GM10847 (cell line): ENCODE data around the gene ANKRD63.

ENCODE experiments used
- POLR2A ChIP-seq: IDR thresholded peaks from 2 replicates; pipeline ENCODE4 v1.6.1; 2011; ENCODE audit not compliant: insufficient read length; ENCODE audit errors: extremely low read depth

The ANKRD63 gene

DNA sequence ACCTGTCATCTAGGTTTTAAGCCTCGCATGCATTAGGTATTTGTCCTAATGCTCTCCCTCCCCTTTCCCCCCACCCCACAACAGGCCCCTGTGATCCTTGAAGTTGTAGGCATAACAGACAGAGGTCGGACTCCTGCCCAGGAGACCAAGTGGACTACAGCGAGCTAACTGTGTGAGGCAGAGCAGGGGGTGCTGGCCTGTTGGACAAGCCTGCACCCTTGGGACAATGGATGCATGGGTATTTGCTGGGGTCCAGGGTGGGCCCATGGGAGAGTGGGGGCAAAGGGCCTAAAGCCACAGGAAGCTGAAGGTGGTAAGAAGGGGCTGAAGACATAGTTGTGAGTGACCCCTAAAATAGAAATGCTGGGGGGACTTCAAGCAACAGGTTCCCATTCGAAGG, 22.4 kb upstream of the ANKRD63 start:
- no peak for TF ChIP-seq POLR2A

DNA sequence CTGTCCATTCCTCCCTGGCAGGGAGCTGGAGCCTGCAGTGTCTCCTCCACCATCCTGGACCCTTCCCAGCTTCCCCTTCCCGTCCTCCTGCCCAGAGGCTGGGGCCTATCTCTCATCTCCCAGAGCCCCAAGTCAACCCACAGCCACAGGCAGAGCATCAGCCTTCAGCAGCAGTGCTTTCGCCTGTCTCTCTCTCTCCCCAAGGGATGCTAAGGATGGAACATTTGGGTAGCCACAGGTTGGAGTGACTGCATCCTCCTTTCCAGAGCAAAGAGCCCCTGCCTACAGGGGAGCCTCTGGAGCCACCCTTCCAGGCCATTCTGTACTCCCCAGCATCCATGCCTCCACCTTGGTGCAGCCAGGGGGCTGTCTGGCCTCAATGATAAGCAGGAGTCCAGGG, 20.7 kb upstream of the ANKRD63 start:
- no peak for TF ChIP-seq POLR2A

DNA sequence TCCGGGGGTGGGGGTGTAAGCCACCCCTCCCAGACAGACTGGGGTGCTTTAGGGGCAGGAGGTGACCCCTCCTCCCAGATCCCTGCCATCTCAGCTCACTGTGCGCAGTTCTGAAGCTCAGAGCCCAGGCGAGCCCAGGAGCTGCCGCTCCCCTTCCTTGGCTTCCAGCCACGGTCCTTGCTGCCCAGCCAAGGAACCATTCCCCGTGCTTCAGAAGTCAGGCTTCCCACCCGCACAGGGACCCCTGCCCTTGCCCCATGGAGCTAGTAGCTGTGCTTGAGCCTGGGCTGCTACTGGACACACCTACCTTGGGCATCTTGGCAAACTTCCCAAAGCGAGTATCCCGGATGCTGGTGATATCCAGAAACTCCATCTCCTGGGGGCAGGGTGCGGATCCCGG, 20.1 kb upstream of the ANKRD63 start:
- no peak for TF ChIP-seq POLR2A

DNA sequence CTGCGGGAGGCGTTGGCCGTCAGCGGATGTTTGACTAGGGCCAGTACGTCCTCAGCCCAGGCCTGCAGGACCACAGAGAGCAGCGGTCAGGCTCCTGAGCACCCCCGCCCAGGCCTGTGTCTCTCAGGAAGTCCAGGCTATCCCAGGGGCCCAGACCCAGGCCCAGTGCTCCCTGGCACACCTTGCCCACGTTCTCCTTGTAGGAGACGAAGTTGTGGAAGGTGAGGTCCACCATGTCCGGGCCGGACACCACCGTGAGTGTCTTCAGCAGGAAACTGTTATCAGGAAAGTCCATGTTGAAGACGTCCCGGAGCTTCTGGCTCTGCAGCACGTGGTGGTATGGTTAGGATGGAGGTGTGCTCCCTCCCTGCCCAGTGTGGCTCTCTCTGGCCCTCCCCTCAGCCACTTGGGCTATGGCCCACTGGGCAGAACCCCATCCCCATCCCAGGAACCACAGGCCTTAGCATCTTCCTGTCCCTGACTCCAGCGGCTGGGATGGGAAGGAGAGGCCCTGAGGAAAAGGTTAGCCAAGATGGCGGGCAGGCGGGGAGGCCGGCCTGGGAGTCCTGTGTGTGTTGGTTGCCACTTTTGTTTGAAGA, 19.5 kb upstream of the ANKRD63 start:
- TF ChIP-seq POLR2A, result no peak

DNA sequence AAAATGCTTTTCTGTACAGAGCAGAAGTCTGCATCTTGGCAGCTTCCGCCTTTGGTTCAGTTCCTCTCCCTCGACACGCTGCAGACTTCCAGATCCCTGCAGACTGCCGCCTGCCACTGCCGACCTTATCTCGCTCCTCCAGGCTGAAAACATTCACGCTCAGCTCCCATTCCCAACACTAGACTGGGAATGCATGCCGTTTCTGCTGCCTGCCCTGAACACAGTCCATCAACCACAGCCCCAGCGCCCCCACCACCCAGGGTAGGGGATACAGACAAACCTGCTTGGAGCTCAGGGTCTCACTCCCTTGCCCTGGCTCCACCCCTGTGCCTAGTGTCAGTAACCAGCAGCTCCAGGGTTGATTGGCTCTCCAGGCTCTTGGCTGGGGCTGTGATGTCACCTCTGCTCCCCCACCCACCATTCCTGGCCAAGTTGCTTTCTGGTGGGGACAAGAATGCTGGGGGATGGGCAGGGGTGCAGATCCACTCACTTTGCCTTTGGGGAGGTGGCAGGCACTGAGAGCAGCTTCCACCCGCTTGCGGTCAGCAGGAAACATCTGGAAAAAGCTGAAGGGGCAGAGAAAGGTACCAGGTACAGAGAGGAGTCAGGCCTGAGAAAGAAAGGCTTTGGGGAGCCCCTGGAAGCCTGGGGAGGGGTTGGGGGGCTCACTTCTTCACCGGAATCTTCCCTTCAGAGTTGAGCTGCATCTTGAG, 18.8 kb upstream of the ANKRD63 start:
- TF ChIP-seq POLR2A, result no peak

DNA sequence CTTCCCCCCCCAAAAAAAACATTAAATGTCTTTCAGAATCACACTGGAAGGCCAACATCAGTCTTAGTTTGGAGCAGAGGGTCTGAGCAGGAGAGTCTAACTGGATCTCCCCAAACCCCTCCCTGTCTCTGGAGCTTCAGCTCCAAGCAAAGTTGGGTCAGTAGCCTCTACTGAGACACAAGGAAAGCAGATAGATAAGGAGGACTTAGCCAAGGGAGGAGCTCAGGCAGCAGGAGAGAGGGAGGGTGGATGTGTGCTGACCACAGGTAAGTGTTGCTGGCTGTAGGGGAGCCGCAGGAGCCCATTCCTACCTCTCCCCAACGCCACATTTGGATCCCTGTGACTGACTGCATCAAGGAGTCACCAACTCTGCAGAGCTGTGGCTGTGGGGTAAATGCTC, 17.9 kb upstream of the ANKRD63 start:
- no peak for TF ChIP-seq POLR2A

DNA sequence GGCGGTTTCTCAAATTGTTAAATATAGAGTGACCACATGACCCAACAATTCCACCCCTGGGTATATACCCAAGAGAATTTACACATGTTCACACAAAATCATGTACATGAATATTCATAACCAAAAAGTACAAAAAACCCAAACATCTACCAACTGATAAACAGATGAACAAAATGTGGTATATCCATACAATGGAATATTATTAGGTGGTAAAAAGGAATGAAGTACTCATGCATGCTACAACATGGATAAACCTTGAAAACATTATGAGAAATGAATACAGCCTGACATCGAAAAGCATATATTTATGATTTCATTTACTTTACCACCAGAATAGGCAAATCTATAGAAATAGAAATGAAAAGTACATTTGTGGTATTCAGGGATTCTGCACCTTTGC, 17.5 kb upstream of the ANKRD63 start:
- no peak for TF ChIP-seq POLR2A

DNA sequence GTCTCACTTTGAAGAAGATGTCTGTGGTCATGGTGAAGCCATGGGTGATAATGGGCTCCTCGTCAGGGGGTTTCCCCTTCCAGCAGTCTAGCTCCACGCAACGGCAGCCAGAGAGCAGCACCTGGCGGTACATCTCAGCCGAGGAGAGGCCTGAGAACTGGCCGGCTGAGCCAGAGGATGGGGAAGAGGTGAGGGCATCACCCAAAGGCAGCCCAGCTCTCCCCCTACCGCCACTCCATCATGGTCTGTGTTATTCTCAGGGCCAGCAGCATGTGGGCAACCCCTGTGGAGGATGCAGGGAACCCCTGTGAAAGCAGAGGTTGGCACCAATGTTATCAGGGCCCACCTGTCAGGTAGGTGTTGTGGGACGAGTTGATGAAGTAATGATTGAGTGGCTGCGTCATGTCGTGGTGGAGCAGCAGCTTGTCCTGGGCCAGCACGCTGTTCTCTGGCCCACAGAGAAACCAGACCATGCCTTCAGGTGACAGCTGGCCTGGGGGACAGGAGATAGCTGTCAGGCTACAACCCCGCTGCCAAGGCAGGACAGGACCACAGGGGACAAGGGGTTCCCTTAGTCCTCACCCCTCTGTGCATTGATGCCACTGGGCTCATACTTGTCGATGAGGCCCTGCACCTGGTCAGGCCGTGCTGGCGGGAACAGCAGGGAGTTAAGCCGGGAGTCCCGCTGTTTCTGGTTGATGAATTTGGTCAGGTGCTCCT, 15.5 kb upstream of the ANKRD63 start:
- no peak for TF ChIP-seq POLR2A

DNA sequence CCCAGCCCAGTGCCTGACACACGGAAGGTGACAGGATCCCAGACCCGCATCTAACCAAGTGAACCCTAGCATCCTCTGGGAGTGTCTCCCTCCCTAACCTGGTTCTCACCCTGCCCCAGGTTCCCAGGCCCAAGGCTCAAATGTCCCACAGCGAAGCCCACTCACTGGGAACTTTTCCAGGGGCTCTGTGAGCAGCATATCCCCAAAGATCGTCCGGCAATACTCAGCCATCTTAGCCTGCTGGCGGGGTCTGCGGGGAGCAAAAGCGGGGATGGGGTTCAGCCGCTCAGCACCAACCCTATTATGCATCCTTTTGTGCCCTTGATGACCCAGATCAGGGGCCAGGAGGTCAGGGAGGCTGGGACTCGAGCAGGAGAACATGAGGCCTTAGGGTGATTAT, 14.5 kb upstream of the ANKRD63 start:
- no peak for TF ChIP-seq POLR2A

DNA sequence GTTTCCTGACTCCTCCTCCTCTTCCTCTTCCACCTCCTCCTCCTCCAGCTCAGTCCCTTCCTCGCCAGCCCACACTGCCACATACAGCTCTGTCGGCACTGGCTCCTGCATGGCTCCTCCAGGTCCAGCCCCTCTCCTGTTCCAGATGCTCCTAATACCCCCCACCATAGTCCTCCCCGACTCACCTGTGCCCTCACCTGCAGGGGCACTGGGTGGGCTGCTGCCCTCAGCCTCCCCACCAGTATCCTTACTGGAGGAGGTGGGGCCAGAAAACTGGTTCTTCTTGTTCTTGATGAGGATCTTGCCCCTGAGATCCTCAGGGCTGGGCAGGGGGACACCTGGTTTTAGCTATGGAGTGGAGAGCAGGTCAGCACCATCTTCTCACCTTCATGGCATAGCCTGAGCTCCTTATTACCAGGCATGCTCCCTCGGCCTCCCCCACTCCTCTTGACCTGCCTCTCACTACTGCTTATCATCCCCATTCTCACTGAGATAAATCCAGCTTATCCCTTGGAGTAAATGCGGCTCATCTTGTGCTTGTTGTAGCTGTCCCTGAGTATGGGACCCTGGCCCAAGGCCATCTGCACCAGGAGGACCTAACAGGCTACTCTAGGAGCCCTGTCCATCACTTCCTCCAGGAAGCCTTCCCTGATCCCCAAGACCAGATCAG, 13.8 kb upstream of the ANKRD63 start:
- no peak for TF ChIP-seq POLR2A

DNA sequence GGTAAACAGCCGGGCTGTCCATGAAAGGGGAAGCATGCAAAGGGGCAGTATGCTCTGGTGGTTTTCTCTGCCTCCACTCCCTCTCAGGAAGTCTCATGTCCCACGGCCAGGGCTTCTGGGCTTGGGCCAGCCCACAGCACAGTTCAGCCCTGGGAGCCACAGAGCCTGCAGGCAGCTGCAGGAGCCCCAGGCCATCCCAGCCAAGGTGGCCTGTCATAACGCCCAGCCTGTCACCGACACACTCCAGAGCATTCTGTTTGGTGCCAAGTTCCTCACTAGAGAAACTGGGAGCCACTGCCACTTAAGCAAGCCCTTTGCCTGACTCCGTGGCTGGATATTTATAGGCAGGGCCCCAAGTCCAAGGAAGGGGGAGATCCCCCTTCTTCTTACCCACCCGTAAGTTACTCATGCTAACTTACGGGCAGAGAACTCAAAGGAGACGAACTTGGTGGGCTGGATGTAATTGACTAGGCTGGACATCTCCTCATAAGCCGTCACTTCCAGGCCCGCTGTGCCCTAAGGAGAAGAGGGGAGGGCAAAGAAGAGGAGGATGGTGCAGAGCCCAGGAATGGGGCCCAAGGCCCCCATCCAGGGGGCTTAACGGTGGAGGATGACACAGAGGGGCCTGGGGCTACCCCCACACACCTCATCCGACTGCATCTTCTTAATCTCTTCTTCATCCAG, 13.2 kb upstream of the ANKRD63 start:
- no peak for TF ChIP-seq POLR2A

DNA sequence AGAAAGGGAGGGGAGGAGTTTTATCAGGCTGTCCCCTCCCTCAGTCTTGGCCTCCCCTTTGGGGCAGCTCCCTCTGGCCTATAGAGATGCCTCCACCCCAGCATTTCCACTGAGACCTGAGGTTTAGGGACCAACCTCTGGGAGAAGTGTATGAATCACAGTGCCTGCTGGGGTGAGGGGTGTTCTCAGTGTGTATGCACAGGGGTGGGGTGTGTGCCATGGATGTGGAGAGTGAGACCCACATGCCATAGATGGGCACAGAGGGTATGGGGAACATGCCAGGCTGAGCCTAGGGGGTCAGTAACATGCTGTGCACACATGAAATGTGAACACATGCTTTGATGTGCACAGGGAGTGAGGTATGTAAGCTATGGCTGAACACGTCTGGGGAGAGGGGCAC, 12.4 kb upstream of the ANKRD63 start:
- TF ChIP-seq POLR2A, result no peak

DNA sequence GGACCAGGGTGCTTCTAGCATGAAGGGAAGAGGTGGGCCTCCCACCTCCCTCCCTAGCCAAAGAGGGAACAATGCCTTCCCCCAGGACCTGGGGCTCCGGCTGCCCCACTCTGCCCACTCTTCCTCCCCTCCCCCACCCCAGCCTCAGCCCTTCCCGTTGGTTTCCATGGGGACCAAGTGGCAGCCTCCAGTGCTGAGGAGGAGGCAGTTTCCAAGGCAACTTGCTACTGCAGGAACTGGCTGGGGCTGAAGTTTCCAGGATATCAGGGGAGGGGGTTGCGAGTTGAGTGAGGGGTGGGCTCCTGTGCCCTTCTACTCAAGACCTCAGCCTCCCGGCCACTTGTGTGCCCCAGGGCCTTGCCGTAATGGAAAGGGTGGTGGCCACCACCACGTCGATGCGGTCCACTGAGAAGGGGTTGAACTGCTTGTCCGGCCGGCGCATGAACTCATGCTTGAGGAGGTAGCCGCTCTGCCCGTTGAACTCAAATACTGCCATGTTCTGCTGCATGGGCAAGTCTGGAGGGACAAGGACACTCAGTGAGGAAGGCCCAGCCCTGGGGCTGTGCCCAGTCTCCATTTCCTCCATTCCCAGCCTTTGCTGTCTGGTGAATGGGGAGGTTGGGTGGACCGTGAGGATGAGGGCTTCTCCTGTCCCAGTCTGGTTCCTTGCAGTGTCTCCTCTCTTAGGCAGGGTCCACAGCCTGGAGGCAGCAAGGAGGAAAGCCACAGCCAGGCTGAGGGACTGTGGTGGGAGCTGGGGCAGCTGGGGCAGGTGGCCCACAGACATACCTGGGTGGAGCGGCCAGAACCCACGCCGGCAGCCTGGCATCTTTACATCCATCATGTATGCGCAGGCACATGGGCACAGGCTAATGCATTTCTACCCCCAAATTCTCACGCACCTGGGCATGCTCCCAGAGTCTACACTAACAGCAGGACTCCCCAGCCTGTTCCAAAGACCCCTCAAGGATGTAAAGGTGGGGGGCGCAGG, 11.3 kb upstream of the ANKRD63 start:
- TF ChIP-seq POLR2A, result no peak

DNA sequence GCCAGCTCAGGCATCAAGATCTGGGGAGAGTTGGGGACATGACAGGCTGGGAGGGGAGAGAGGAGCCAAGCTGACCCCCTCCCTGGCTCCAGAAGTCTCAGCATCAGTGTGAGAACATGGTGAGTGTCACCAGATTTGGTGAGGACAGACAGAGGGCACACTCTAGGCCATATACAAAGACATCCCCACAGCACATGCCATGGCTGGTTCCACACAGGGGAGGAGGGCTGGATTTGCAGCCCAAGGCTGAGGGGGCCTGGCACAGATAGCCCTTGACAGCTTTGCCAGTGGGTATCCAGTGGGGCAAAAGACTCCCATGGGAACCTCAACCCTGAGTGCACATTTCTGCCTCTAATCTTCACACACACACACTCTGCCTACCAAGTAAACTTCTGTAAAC, 10.1 kb upstream of the ANKRD63 start:
- TF ChIP-seq POLR2A, result no peak

DNA sequence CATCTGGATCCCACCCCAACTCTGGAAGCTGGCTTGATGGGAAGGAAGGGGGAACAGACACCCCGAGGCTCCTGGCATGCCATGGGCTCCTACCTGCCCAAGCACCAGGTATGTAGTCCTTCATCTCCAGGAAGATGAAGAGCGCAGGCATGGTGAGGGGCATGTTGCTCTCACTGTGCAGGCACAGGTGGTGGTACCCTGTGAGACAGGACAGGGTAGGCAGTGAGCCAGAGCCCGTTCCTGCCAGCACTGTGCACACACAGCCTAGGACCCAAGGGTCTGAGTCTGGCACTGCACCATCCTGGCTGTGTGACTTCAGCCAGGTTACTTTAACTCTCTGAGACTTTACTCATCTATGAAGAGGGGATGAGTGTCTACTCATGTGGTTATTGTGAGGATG, 9.4 kb upstream of the ANKRD63 start:
- TF ChIP-seq POLR2A, result no peak
